ENCODE data around the gene SLC17A3.

The SLC17A3 gene

DNA sequence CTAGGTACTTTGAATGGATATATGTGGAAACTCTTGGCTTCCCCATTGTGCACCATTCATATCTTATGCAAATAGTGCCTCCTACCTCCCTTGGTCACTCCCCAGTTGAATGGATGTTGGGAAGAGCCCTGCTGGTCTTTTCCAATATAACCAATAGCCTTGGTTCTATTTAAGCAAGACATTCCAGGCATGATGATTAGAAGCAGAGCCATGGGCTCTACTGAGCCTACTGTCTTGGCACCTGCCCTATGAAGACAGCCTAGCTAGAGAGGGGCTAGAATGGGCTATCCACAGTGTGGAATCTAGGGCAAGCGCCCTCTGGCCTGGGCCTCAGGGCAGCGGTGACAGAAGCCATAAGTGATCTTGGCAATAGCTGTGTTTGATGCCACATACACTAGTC lies 57.8 kb downstream of the SLC17A3 start:
- Histone ChIP-seq H3K9me3 (ENCODE audit: control insufficient read depth, low read length) (no peaks in the 10 kb centered on the region), H3K4me3 (ENCODE audit: insufficient read depth, low read depth, low read length) (no peak overlapping the region), H3K36me3 (ENCODE audit: control insufficient read depth, insufficient read depth, low read length) (no peaks in the 10 kb centered on the region), H3K4me1 (ENCODE audit: control insufficient read depth, insufficient read depth, low read length) (no peaks in the 10 kb centered on the region), H3K27me3 (ENCODE audit: control insufficient read depth, insufficient read depth, low read length, poor library complexity, severe bottlenecking) (no peaks in the 10 kb centered on the region), H3K27ac (ENCODE audit: insufficient read depth, low read depth, low read length, poor library complexity, severe bottlenecking) (no peak overlapping the region)
- 93 to 95% methylated on average over 2 of the region's 2 CpGs for WGBS, 2 experiments

DNA sequence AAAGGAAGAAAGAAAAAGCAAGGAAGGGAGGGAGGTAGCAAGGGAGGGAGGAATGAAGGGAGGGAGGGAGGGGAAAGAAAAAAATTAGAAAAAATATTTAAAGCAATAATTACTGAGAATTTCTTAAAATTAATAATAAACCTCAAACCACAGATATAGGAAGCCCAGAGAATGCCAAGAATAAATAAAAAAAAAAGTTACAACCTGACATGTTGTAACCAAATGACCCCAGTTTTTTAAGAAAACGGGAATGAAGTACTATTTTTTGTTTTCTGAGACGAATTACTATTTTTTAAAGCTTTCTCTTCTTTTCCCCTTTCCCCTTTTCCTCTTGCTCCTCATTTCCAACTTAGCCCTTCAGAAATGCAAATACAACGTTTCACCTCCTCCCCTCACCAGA lies 58.8 kb downstream of the SLC17A3 start:
- 68 to 73% methylated on average over 3 of the region's 3 CpGs for WGBS, 2 experiments
- Histone ChIP-seq H3K27me3 (ENCODE audit: control insufficient read depth, insufficient read depth, low read length, poor library complexity, severe bottlenecking) (no peaks in the 10 kb centered on the region), H3K9me3 (ENCODE audit: control insufficient read depth, low read length) (no peaks in the 10 kb centered on the region)

DNA sequence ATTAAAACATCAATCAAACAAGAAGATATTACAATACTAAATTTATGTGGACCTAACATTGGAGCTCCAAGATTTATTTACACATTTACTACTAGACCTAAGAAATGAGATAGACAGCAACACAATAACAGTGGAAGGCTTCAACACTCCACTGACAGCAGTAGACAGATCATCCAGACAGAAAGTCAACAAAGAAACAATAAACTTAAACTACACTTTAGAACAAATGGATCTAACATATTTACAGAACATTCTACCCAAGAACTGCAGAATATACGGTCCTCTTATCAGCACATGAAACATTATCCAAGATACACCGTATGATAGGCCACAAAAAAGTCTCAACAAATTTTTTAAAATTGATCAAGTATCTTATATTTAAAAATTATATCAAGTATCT lies 69.2 kb downstream of the SLC17A3 start:
- H3K4me1 ChIP-seq (ENCODE audit: control insufficient read depth, insufficient read depth, low read length) = no peaks in the 10 kb centered on the region
- no peak overlapping the region for H3K27ac ChIP-seq (ENCODE audit: insufficient read depth, low read depth, low read length, poor library complexity, severe bottlenecking)
- no peaks in the 10 kb centered on the region for H3K9me3 ChIP-seq (ENCODE audit: control insufficient read depth, low read length)
- no peaks in the 10 kb centered on the region for H3K36me3 ChIP-seq (ENCODE audit: control insufficient read depth, insufficient read depth, low read length)
- no peaks in the 10 kb centered on the region for H3K27me3 ChIP-seq (ENCODE audit: control insufficient read depth, insufficient read depth, low read length, poor library complexity, severe bottlenecking)
- WGBS, 2 experiments = 93 to 97% methylated on average over 1 to 2 of the region's 2 CpGs
- no peak overlapping the region for H3K4me3 ChIP-seq (ENCODE audit: insufficient read depth, low read depth, low read length)

More for the DNA sequence above, 58.8 kb downstream of the SLC17A3 start:
- H3K27ac ChIP-seq (ENCODE audit: insufficient read depth, low read depth, low read length, poor library complexity, severe bottlenecking) = no peak overlapping the region
- H3K36me3 ChIP-seq (ENCODE audit: control insufficient read depth, insufficient read depth, low read length) = no peaks in the 10 kb centered on the region
- no peak overlapping the region for H3K4me3 ChIP-seq (ENCODE audit: insufficient read depth, low read depth, low read length)
- no peaks in the 10 kb centered on the region for H3K4me1 ChIP-seq (ENCODE audit: control insufficient read depth, insufficient read depth, low read length)

DNA sequence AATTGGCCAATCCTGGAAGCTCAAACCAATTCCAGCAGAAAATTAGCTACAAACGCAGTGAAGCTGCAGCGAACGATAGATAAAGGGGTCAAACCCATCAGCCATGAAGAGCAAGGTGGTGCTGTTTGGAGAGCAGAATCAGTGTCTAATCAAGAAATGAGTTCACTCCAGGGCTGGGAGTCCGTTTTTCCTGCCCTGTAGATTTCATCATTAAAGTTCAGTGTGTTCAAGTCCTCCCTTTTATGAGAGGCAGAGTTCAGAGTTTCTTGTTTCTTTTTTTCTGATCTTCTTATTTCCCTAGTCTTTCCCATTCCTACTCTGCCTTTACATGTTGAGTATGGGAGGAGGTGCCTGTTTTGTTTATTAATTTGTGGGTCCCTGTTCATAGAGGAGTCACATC lies 72.6 kb downstream of the SLC17A3 start:
- H3K27ac ChIP-seq (ENCODE audit: insufficient read depth, low read depth, low read length, poor library complexity, severe bottlenecking) = no peak overlapping the region
- no peaks in the 10 kb centered on the region for H3K4me1 ChIP-seq (ENCODE audit: control insufficient read depth, insufficient read depth, low read length)
- H3K27me3 ChIP-seq (ENCODE audit: control insufficient read depth, insufficient read depth, low read length, poor library complexity, severe bottlenecking) = no peaks in the 10 kb centered on the region
- WGBS, 2 experiments = 91 to 94% methylated on average over 4 of the region's 4 CpGs
- H3K36me3 ChIP-seq (ENCODE audit: control insufficient read depth, insufficient read depth, low read length) = no peaks in the 10 kb centered on the region
- no peaks in the 10 kb centered on the region for H3K9me3 ChIP-seq (ENCODE audit: control insufficient read depth, low read length)
- no peak overlapping the region for H3K4me3 ChIP-seq (ENCODE audit: insufficient read depth, low read depth, low read length)

Data from ectodermal cell (in vitro differentiated cells).